Measurements from ENCODE around the gene EDEM2. TPM values are rescaled to one million over a fixed set of nuclear protein-coding genes. Genes with fewer than 3 reads are reported as not detected.
A peak's percentile ranks its signal among the peaks of the same experiment; 100 is the strongest.

Gene EDEM2
- total and polyA plus RNA-seq, 2 of the 13 experiments (the other 11 are each of a cell fraction or from before 2014, with no cell fraction given): 33.1 to 46.9 TPM

GRCh38 chr20:35092524-35093266 is 54.4 kb downstream of the EDEM2 start, which contains the start of gene TRPC4AP (continued):
- TF ChIP-seq ZNF703 (CRISPR knock-in tag; IDR thresholded peaks at IDR 0.05; ENCODE audit: borderline replicate concordance) (peak; percentile 83; the same call in 1 of the 2 replicates), ZBTB40 (IDR thresholded peaks at IDR 0.05) (no peak), ZBTB40 (CRISPR knock-in tag; IDR thresholded peaks at IDR 0.05) (peak; percentile 91), ZNF281 (CRISPR knock-in tag; IDR thresholded peaks at IDR 0.05; ENCODE audit: borderline replicate concordance) (peak; percentile 7; the same call in 1 of the 2 replicates), TCF12 (IDR thresholded peaks at IDR 0.05) (no peak), TCF12 (CRISPR knock-in tag; IDR thresholded peaks at IDR 0.05) (peak; percentile 94), ESRRA (CRISPR knock-in tag; IDR thresholded peaks at IDR 0.05; ENCODE audit: low read depth) (peak; percentile 76; the same call in 1 of the 2 replicates), KDM5A (IDR thresholded peaks at IDR 0.05; ENCODE audit: borderline replicate concordance, low read length) (peak; percentile 68; the same call in 1 of the 2 replicates), ATF1 (CRISPR knock-in tag; IDR thresholded peaks at IDR 0.05) (no peak; the same call in 1 of the 2 replicates), THAP9 (CRISPR knock-in tag; IDR thresholded peaks at IDR 0.05; ENCODE audit: borderline replicate concordance) (peak; percentile 83), ZNF839 (CRISPR knock-in tag; IDR thresholded peaks at IDR 0.05; ENCODE audit: borderline replicate concordance) (peak; percentile 99)

All from HepG2 (cell line).